Ecto neural progenitor cell (in vitro differentiated cells): ENCODE measurements around the gene ARFGAP1.
A peak's percentile ranks its signal among the peaks of the same experiment; 100 is the strongest.

Experiments used
- DNase-seq: peaks from one replicate; pipeline ENCODE4 v3.0.0-alpha.2; 2018; ENCODE audit warnings: low spot score

Gene ARFGAP1

GRCh38 chr20:63272105-63273058, at the start of gene ARFGAP1:
Gene ARFGAP1, plus strand, starts transcription at chr20:63272813. Its CDS starts 2,768 bp downstream, at chr20:63275581.
- peak; percentile 96 for DNase-seq

DNA sequence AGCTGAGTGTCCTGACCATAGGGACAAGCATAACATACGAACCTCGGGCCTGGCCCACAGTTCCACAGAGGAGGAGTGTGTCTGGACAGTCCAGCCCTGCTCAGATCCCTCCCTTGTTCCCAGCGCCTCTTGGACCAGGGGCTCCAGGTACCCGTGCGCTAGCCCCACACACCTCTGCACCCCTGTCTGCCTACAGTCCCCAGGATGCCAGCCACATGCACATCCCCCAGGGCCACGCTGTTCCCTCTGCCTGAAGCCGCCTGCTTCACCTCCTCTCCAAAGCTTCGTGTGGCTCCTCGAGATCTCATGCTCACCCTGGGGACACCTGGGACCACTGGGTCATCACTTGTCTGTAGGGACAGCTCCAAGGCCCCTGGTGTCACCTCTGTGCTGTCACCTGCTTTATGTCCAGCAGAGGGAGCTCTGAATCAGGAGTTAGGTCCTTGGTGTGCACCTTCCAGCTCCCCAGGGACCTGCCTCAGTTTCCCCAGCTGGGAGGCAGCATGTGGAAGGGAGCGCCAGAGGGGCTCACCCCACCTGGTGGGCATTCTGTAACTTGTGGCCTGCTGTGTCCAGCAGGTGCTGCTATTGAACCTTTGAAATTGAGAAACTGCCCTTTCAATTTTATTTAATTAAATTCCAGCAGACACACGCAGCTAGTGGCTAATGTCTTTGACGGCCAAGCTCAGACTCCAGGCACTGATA, 49.3 kb upstream of the ARFGAP1 start:
- DNase-seq: peak; percentile 73

DNA sequence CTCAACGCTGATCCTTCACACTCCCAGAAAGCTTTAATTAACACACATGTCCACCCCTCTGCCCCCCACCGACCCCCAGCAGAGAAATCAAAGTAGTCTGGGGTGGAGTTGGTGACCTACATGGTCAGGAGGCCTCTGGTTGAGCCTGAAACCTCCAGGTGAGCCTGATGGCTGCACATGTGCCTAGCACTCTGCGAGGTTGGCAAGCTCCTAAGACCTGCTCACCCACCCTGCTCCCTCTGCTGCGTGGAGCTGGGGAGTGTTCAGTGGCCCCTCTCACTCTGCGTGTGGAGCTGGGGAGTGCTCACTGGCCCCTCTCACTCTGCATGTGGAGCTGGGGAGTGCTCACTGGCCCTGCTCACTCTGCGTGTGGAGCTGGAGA, 48.8 kb upstream of the ARFGAP1 start:
- no peak for DNase-seq

- peak; percentile 63 for DNase-seq
These were observed 48.1 kb upstream of the ARFGAP1 start for GRCh38 chr20:63224412-63225081.

DNA sequence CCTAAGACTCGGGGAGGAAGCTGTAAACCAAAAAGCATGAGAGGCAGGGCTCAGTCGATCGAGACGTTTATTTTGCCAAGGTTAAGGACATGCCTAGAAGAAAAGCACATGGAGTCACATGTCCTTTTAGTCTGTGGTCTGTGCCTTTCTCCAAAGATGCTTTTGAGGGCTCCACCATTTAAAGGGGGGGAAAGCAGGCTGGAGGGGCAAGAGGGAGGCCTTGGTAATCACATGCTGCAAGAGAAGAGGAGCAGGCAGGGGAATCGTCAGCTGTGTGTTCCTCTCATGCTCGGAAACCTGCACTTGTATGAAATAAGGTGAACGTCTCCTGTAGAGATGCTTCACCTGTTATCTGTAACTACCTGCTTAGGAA, 47.5 kb upstream of the ARFGAP1 start:
- no peak for DNase-seq

DNA sequence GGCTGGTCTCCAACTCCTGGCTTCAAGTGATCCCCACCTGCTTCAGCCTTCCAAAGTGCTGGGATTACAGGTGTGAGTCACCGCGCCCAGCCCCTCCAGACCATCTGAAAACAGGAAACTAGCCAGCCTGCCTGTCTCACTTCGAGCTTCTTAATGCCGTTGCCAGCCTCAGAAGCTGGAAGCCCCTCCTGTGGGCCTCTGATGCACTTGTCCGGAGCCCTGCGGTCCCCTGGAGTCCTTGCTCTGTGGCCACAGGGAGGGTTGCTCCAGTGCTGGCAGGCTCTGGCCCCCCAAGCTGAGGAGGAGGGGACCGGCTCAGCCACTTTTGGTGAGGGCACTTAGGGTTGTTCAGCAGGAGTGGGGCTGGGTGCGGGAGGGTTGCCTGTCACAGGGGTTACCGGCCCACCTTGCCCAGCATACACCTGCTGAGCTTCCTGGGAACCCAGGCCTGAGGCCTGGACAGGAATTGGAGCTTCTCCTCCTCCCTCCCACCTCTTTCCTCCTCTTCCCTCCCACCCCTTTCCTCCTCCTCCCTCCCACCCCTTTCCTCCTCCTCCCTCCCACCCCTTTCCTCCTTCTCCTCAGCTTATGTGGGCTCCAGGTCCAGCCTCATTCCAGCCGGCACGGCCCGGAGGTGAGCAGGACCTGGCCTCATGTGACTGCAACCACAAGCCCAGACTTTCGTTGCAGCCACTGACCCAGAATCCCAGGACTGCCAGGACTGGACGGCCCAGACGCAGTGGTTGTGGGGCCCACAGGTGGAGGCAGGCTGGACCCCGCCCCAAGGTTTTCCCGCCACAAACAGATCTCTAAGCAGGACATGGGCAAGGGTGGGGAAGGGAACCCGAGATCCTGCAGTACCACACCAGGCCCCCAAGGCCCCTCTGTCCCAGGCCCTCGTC, 46.3 kb upstream of the ARFGAP1 start:
- DNase-seq: no peak

- DNase-seq: no peak
These were observed 45.4 kb upstream of the ARFGAP1 start for GRCh38 chr20:63227260-63227659.

GRCh38 chr20:63228806-63229205, 43.8 kb upstream of the ARFGAP1 start:
- no peak for DNase-seq

DNA sequence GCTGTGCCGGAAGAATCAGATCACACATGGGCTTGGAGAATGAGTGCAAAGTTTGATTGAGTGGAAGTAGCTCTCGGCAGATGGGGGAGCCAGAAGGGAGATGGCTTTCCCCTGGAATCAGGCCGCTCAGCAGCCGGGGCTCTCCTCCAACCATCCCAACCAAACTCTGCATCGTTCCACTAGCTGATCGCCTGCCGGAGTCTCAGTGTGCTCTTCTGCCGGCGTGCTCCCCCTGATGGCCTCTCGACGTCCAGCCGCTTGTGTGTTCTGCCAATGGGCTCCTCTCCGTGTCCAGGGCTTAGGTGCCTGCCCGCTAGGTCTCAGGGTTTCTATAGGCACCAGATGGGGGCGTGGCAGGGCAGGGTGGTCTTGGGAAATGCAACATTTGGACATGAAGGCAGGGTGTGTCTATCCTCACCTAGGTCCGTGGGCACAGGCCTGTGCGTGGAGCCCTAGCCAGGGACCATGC, 41.8 kb upstream of the ARFGAP1 start:
- DNase-seq: peak; percentile 85

DNA sequence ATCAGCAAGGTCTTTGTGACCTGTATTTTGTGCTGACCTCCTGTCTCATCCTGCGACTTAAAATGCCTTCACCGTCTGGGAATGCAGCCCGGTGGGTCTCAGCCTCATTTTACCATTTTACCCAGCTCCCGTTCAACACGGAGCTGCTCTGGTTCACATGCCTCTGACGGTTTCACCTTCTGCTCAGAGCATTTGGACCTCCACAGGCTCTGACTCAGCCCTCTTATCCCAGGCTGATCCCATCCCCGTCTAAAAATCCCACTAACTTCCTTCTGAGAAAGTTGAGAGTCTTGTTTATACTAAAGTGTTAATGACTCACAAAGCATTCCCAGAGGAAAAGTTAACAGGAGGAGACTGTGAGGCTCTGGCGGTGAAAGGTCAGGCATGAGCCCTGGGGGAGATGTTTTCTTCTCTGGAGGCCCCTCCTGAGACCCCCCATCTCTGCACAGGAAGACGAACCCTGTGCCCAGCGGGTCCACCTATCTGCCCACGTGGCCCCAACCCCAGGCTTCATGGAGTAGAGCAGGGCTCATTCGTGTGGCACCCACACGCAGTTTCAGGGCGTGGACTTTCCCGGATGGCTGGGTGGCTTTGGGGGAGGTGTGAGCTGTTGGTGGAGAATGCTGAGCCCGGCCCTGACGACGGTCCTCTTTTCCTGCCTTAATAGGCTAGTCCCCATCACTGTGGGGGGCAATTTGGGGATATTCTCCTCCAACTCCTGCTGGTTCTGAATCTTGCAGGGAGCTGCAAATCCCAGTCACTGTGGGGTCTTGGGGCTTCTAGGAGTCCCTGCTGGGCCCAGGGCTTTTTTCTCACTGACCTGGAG, 40.2 kb upstream of the ARFGAP1 start:
- DNase-seq: no peak

- no peak for DNase-seq
These were observed 39.6 kb upstream of the ARFGAP1 start for GRCh38 chr20:63233061-63233344.

GRCh38 chr20:63233924-63234323, 38.7 kb upstream of the ARFGAP1 start:
- no peak for DNase-seq

- DNase-seq: peak; percentile 78
These were observed 37.8 kb upstream of the ARFGAP1 start for GRCh38 chr20:63234693-63235398.

DNA sequence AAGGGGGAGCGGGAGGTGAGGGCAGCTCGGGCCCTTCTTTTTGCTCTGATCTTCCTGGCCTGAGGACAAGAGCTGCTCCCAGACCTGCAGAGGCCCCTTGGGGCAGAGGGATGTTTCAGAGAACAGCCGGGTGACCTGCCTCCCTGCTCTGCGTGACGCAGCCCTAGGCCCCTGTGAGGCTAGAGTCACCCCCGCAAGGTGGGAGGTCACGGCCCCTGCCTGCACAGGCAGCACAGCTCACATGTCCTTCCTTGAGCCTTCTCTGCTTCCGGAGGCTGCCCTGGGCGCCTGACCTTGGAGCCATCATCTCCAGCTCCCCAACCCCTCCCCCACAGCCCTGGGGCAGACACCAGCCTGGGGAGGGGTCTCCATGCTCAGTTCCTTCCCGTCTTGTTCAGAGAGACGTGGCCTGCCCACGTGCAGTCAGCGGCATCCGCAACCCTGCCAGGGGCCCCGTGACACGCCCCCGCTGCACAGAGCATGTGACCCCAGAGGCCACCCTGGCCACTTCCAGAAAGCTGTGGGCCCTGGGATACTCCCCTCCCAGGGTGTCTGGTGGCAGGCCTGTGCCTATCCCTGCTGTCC, 37.1 kb upstream of the ARFGAP1 start, which contains the start of gene BIRC7:
Gene BIRC7, plus strand, starts transcription at position 507 of the 585 bp plus-strand sequence. CDS start 192 bp downstream, outside the sequence.
- DNase-seq: no peak

DNA sequence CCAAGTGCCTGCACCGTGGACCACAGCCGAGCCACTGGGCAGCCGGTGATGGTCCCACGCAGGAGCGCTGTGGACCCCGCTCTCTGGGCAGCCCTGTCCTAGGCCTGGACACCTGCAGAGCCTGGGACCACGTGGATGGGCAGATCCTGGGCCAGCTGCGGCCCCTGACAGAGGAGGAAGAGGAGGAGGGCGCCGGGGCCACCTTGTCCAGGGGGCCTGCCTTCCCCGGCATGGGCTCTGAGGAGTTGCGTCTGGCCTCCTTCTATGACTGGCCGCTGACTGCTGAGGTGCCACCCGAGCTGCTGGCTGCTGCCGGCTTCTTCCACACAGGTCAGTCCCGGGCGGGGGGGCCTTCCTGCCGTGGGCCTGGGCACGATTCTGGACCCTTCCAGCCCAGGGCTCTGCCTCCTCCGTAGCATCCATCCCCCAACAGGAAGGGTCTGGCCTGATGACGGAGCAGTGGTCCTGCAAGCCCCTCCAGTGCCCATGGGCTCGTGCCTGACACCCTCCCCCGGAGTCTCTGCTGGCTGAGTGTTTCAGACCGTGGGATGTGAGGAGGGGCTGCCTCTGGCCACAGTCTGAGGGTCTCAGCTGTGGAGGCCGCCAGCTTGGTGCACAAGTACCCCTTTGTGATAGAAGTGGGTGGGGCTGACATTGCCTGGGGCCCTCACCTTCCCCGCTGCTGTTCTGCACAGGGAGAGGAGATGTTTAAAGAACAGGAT, 36.3 kb upstream of the ARFGAP1 start:
- no peak for DNase-seq

- no peak for DNase-seq
These were observed 34.6 kb upstream of the ARFGAP1 start for GRCh38 chr20:63238031-63238430.

- no peak for DNase-seq
These were observed 34.0 kb upstream of the ARFGAP1 start for GRCh38 chr20:63238514-63239125.

GRCh38 chr20:63239431-63239830, 33.2 kb upstream of the ARFGAP1 start:
- DNase-seq: no peak

GRCh38 chr20:63240004-63240403, 32.6 kb upstream of the ARFGAP1 start:
- DNase-seq: no peak
